Tibial artery (tissue), 4 donors: ENCODE measurements around the gene IL21R.

Experiments
- DNase-seq, 2 donors: peaks; one replicate each; pipeline ENCODE4 v3.0.0-alpha.2; 2019
- H3K27ac ChIP-seq, 2 donors: fragments of 200-600 bp; sonication (generic) in 1 of 2; 1 replicate in 1 of 2; 2 replicates in 1 of 2; pipeline ENCODE4 v1.5.1; 2018 to 2019; ENCODE audit warnings: mild to moderate bottlenecking in 1 of 2
- H3K27me3 ChIP-seq, 2 donors: fragments of 200-600 bp; sonication (generic) in 1 of 2; one replicate each; pipeline versions ENCODE4 v1.5.1 to v1.6.0; 2016 to 2019
- H3K36me3 ChIP-seq, 3 donors: fragments of 200-600 bp; sonication (generic) in 2 of 3; one replicate each; pipeline ENCODE4 v1.5.1; 2016 to 2019; ENCODE audit warnings: mild to moderate bottlenecking in 2 of 3
- H3K4me1 ChIP-seq, 4 donors: fragments of 200-600 bp; sonication (generic) in 2 of 4; 1 replicate in 3 of 4; 2 replicates in 1 of 4; pipeline ENCODE4 v1.5.1; 2016 to 2019
- H3K4me3 ChIP-seq, 2 donors: fragments of 200-600 bp; sonication (generic) in 1 of 2; 1 replicate in 1 of 2; 2 replicates in 1 of 2; pipeline ENCODE4 v1.5.1; 2018 to 2019; ENCODE audit warnings: mild to moderate bottlenecking in 2 of 2
- H3K9me3 ChIP-seq, 3 donors: fragments of 200-600 bp; sonication (generic) in 1 of 3; one replicate each; pipeline ENCODE4 v1.5.1; 2016 to 2019
- intact Hi-C: fragments of 100-400 bp; cut with DNase I; formaldehyde crosslinking; loops from one replicate; pipeline ENCODE4 v1.15.0; 2023; ENCODE audit warnings: low total_unique reads
- TF ChIP-seq, protein P1 (sequence below), 2 experiments: fragments of 200-600 bp in 1 of 2; fragments of 450-650 bp in 1 of 2; IDR thresholded peaks; one replicate each; pipeline ENCODE4 v1.5.1; 2017 to 2019; ENCODE audit warnings: antibody characterized with exemption in 2 of 2, mild to moderate bottlenecking in 1 of 2, moderate library complexity in 1 of 2

IL21R gene

DNA sequence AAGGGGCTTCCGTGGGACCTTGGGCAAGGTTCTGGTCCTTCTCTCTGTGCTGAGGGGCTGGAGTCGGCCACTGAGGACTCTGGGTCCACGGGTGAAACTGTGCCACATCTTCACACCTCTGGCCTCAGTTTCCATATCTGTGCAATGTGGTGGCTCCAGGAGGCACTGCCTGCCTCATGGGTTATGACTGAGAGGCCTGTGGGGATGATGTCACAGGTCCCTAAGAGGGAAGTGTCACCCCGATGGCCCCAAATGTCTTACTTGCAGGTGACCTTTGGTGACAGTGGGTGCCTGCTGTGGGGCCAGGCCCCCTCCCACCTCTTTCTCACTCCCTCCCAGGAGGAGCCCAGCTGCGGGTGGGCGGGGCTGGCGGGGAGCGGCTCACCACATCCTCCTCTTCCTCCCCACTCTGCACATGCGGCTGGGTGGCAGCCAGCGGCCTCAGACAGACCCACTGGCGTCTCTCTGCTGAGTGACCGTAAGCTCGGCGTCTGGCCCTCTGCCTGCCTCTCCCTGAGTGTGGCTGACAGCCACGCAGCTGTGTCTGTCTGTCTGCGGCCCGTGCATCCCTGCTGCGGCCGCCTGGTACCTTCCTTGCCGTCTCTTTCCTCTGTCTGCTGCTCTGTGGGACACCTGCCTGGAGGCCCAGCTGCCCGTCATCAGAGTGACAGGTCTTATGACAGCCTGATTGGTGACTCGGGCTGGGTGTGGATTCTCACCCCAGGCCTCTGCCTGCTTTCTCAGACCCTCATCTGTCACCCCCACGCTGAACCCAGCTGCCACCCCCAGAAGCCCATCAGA is at the start of gene IL21R:
TSS of gene IL21R (plus strand) at position 407 of the 801 bp plus-strand sequence. CDS start 27,898 bp downstream, outside the sequence.
- Histone ChIP-seq H3K9me3 (peaks cover 0 to 2% (median 0%) of the 10 kb centered on the region in 3 donors), H3K27ac (no peak within 1 kb of the TSS), H3K36me3 (no peaks in the 10 kb centered on the region), H3K27me3 (peaks cover 0 to 39% of the 10 kb centered on the region in 2 donors), H3K4me3 (no peak within 1 kb of the TSS), H3K4me1 (peaks cover 0 to 18% (median 6%) of the 10 kb centered on the region in 4 donors)
- peak in 1 of 2 donors; percentile 51 for DNase-seq
- TF ChIP-seq, protein P1, sequence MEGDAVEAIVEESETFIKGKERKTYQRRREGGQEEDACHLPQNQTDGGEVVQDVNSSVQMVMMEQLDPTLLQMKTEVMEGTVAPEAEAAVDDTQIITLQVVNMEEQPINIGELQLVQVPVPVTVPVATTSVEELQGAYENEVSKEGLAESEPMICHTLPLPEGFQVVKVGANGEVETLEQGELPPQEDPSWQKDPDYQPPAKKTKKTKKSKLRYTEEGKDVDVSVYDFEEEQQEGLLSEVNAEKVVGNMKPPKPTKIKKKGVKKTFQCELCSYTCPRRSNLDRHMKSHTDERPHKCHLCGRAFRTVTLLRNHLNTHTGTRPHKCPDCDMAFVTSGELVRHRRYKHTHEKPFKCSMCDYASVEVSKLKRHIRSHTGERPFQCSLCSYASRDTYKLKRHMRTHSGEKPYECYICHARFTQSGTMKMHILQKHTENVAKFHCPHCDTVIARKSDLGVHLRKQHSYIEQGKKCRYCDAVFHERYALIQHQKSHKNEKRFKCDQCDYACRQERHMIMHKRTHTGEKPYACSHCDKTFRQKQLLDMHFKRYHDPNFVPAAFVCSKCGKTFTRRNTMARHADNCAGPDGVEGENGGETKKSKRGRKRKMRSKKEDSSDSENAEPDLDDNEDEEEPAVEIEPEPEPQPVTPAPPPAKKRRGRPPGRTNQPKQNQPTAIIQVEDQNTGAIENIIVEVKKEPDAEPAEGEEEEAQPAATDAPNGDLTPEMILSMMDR (IDR thresholded peaks at IDR 0.05), result no peak
- intact Hi-C loops, result no loop called here

DNA sequence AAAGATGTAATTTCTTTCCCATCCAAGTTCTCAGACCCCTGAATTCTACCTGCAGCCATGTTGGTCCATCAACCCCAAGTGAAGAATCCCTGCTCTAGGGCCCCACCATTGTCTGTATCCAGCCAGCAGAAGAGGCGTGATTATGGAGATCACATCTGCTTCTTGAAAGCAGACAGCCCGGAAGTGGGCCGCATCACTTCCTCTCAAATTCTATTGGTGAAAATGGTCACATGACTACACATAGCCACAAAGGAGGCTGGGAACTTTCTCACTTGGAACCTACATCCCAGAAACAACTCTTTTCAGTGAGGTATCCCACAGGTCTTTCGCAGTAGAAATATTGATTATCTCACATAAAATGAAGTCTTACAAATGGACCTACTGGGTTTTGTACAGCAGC is 48.1 kb upstream of the IL21R start:
- no peak for DNase-seq
- Histone ChIP-seq H3K9me3 (no peaks in the 10 kb centered on the region), H3K36me3 (peaks cover 67 to 96% (median 94%) of the 10 kb centered on the region in 3 donors), H3K27me3 (no peaks in the 10 kb centered on the region), H3K27ac (no peak overlapping the region), H3K4me3 (no peak overlapping the region), H3K4me1 (no peaks in the 10 kb centered on the region)
- intact Hi-C loops, result no loop called here
- TF ChIP-seq, protein P1 (IDR thresholded peaks at IDR 0.05), result no peak

DNA sequence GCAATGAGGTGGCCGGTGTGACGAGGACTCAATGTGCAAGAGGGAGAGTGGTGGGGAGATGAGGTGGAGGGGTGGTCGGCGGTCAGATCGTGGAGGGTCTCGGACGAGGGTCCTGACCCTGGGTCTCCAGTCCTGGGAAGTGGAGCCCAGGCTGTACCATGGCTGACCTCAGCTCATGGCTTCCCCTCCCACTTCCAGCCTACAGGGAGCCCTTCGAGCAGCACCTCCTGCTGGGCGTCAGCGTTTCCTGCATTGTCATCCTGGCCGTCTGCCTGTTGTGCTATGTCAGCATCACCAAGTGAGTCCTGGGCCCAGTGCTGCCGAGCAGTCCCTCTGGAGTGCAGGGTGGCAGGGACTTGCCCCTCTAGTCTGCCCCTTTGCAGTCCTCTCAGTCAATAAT is 46.4 kb upstream of the IL21R start:
- no peaks in the 10 kb centered on the region for H3K27me3 ChIP-seq
- intact Hi-C loops, result no loop called here
- TF ChIP-seq, protein P1 (IDR thresholded peaks at IDR 0.05), result peak; percentile 17 to 30
- H3K4me3 ChIP-seq, result no peak overlapping the region
- peak in 1 of 2 donors; percentile 78 for DNase-seq
- no peaks in the 10 kb centered on the region for H3K9me3 ChIP-seq
- H3K27ac ChIP-seq, result no peak overlapping the region
- H3K4me1 ChIP-seq, result no peaks in the 10 kb centered on the region
- H3K36me3 ChIP-seq, result peaks cover 65 to 96% (median 94%) of the 10 kb centered on the region in 3 donors

DNA sequence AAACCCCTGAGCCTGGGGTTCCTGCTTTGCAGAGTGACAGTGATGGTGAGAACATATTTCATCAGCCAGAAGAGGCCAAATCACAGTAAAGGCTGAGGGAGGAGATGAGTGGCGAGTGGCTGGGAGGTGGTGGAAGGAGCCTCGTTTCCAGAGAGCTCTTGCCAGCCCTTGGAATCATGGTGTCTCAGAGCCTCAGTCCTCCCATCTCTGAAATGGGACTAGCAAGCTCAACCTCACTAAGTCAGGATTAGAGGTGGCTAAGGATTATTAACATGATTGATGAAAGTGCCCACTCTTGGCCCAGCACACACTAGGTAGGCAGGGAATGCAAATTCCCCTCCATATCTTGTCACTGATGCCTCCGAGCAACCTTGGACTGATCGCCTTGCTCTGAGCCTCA is 45.2 kb upstream of the IL21R start:
- Histone ChIP-seq H3K36me3 (peaks cover 65 to 94% (median 94%) of the 10 kb centered on the region in 3 donors), H3K4me3 (no peak overlapping the region), H3K27me3 (no peaks in the 10 kb centered on the region), H3K27ac (no peak overlapping the region), H3K9me3 (no peaks in the 10 kb centered on the region), H3K4me1 (no peaks in the 10 kb centered on the region)
- intact Hi-C loops, result no loop called here
- no peak for DNase-seq
- TF ChIP-seq, protein P1 (IDR thresholded peaks at IDR 0.05), result no peak

DNA sequence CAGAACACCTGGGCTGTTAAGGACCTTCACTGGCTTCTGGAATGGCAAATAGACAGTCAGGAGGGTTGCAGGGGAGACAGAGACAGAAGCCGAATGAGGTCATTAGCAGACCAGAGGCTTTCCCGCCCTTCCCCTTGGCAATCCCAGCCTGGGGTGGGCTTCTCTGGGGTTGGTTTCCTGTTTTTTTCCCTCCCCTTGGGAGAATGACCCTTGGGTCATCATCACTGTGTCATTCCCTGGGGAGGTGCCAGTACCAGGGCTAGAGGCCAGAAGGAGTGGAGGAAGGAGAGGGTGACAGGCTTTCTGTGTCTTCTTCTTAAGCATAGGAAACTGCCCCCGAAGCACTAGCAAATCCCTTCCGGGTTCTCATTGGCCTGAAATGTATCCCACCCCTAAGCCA is 42.9 kb upstream of the IL21R start:
- H3K9me3 ChIP-seq, result no peaks in the 10 kb centered on the region
- DNase-seq, result no peak
- peak overlapping the region in 1 of 2 donors; percentile 3 for H3K27ac ChIP-seq
- TF ChIP-seq, protein P1 (IDR thresholded peaks at IDR 0.05), result no peak
- H3K27me3 ChIP-seq, result no peaks in the 10 kb centered on the region
- intact Hi-C loops, result no loop called here
- H3K4me1 ChIP-seq, result peaks cover 0 to 6% (median 2%) of the 10 kb centered on the region in 4 donors
- no peak overlapping the region for H3K4me3 ChIP-seq
- peaks cover 61 to 94% (median 91%) of the 10 kb centered on the region in 3 donors for H3K36me3 ChIP-seq
